Stimulated activated CD8-positive, alpha-beta memory T cell treated with anti-CD3 and anti-CD28 coated beads, Interleukin-12 subunit alpha, Interleukin-12 subunit beta, amount 100 ng/mL, for 24 hours (primary cell): ENCODE data around the gene GLI1.
A peak's percentile ranks its signal among the peaks of the same experiment; 100 is the strongest.

Experiments
- DNase-seq: peaks from one replicate; pipeline ENCODE4 v3.0.0-alpha.2; 2020; ENCODE audit errors: extremely low read depth

Gene GLI1

DNA sequence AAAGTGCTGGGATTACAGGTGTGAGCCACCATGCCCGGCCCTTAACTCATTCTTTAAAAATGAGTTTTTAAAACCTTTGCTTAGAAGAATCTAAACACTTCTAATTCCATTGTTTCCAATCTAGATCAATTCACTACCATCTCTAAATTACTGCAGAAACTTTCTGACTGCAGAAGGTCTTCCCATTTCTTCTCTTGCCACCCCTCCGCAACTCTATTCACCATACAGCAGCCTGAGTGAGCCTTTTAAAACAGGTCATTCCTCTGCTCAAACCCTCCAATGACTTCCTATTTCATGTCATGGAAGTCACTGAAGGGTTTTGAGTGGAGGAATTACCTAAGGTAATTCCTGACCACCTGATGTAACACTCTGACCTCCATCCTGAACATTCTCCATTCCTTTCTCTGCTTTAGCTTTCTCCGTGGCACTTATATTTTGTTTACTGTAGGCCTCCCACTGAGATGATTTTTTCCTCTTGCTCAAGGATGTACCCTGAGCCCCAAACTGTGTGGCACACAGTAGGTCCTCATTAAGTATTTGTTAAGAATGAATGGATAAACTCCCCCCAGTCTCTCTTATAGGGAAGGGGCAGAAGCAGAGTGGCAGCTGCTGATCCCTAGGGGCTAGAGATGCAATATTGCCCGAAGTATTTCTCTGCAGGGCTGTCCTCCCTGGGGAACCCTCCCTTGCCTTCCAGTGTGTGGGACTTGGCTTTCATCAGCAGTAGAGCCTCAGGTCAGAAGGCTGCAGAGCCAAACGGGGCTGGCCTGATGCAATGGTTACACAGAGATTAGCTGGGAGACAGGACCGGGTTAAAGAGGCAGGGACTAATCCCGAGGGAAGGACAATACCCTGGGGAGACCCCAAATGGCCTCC, 59.6 kb downstream of the GLI1 start:
- DNase-seq: no peak

DNA sequence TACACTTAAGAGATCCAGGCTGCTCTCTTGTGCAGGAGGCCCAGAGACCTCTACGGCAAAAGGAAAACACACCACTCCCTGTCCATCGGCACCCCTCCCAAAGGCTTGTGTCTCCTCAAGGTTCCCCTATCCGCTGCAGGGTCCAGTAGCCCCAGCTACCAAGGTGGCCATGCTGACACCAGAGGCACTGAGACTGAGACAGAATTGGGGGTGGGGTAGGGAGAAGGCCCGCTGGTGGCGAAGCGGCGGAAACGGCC, 60.1 kb downstream of the GLI1 start:
- DNase-seq: no peak

DNA sequence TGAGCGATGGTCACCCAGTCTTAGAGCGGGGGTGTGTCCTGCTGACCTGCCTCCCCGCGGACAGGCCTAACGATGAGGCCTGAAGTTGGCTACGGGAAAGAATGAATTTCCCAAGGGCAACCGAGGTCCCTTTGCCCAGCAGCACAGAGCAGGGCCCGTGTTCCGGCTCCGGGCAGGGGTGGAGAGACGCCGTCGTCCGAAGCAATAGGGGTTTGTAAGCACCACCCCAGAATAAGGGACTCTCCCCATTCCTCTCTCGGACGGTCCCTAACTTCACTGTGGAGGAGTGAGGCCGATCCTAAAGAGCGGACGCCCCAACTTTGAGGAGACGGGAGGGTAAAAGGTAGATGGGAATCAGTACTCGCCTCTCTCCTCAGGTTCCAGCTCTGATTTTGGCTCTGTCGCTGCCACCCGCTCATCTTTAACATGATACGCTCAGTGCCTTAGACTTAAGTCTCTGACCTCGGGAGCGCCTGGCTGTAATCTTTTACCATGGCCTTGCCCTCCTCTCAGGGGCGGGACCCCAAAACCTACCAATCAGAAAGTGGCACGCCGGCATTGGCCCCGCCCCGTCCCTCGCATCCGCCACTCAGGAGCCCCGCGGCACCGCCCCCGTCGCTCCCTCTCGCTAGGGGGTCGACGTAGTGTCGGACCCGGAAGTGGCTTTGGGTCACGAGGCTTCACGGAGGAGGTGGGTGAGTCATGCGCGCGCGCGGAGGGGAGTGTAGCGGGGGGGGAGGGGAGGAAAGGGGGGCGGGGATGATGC, 60.7 kb downstream of the GLI1 start, which contains the start of gene DDIT3:
Gene DDIT3, minus strand, starts transcription at position 462 of the 766 bp plus-strand sequence. CDS start 3,108 bp downstream, outside the sequence.
- peak; percentile 100 for DNase-seq

DNA sequence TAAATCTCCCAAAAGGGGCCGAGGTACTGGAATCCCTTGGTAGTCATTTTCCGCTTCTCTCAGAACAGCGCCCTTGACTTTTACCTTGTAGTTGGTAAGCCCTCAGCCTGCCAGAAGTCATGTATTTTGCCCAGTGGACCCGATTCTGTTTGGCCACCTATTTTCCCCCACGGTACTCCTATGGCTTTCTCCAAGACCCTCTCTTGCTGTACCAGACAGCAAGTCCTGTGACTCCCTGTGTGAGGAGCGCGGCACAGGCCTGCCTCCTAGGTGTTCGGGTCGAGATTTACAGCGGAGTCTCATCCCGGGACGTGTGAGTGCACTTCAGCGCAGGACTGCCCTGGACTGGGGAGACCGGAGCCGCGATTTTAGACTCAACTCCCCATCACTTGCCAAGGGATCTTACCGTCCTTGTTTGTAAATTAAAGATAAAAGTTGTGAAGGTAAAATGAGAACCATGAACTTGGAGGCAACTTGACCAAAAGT, 62.0 kb downstream of the GLI1 start:
- no peak for DNase-seq
